Measurements from ENCODE around the gene KCTD2.

The KCTD2 gene

DNA sequence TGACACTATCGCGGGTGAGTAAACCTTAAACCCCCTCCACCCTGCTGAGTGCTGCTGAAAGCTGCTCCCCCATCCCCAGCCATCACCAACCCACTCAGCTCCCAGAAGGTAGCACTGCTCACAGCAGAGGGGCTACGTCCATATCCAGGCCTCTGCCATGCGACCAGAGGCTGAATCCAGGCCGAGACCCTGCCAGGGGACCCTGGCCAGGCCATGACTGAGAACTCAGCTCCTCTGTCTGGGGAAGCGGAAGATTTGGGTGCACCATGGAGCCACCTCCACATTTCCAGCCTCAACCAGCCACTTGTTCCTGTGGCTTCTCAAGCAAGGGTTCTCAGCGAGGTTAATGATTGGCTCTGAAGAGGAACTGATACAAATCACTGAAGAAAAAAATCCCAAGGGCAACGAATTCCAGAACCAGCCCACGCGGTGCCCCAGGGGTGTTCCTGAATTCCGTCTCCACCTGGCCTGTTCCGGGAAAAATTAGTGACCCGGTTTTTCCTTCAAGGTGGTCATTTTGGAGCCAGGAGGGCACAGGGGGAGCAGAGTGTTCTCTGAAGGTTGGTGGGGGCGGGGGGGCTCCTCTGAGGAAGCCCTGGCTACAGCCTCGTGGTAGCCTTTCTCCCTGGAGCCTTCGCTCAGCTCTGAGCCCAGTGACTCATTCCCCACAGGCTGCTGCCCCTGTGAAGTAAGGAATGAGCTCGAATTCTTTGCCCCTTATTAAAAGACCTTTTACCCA lies 31.4 kb downstream of the KCTD2 start:
- no peak for DNase-seq

GRCh38 chr17:75079023-75079373 lies 32.0 kb downstream of the KCTD2 start:
- DNase-seq, result no peak

DNA sequence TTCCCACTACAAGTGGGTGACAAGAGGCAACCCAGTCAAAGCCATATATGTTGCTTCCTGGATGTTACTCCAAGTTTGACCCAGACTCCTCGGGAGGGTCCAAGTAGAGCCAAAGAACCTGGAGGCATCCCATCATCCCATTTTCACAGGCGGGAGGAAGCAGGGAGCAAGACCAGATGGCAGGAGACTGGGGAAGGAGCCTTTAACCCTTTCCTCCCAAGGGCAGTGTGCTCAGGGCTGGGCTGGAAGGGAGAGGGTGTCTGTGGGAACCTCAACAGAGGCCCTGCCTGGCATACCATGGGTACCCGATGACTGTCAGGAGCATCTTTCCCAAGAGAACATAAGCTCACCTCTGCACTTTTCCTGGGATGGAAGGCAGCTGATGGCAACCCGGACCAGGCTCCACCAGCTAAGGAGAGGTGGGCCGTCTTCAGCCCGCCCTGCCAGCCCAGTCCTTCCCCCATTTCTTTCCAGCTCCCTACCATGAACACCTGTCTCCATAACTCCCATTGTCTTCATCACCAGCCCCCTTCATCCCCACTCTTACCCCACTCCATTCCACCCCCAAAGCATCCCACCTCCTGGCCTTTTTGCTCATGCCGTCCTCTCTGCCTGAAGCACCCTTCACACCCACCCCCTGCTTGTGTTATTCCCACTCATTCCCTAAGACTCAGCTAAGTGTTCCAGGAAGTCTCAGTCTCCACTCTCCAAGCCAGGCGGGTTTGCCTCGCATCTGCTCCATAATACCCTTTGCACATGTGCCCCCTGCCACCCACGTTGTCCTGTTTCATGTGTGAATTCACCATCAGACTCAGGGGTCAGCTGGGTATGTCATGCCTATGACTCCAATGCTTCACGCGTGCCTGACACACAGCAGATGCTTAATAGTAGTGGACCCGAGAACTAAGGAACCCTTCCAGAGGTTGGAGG lies 34.9 kb downstream of the KCTD2 start:
- no peak for DNase-seq

DNA sequence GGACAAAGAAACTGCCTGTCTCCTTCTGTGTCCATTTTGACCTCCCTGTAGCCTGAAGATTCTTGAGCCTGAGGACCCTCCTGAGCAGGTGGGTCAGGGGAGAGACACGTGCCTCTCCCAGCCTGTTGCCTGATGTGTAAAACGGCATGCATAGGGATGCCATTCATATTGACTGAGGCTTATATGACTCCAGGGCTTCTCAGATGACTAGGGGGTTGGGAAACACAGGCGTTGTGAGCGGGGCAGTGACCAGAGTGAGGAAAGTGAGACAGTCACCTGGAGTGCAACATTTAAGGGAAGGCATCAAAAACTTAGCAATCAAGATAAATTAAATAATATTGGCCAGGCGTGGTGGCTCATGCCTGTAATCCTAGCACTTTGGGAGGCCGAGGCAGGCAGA lies 35.7 kb downstream of the KCTD2 start:
- DNase-seq, result no peak

DNA sequence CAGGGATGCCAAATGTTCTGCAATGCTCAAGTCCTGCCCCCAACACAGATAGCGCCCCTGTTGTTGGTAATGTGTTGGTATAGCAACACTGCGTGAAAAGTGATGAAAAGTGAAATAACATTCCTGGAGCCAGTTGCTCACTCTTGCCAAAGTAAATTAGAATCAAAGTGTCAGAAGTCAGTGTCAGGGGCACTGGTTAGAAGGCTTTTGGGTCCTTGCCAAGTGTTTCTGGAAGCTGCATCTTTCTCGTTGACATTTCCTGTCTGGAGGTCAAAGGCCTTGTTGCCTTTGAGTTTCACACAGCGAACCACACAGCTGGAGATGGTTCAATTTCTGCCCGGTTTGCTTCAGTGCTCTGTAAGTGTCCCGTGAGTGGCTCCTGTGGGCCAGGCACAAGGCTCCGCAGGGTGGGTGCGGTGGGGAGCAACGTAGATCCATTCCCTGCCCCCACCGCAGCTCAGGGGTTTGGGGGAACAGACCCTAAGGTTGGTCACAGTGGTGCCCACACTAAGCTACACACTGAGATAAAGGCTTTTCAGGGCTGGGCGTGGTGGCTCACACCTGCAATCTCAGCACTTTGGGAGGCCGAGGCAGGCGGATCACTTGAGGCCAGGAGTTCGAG lies 37.1 kb downstream of the KCTD2 start:
- DNase-seq, result no peak

GRCh38 chr17:75086496-75087181 lies 39.6 kb downstream of the KCTD2 start:
- DNase-seq, result no peak

GRCh38 chr17:75087182-75087557 lies 40.1 kb downstream of the KCTD2 start:
- no peak for DNase-seq

DNA sequence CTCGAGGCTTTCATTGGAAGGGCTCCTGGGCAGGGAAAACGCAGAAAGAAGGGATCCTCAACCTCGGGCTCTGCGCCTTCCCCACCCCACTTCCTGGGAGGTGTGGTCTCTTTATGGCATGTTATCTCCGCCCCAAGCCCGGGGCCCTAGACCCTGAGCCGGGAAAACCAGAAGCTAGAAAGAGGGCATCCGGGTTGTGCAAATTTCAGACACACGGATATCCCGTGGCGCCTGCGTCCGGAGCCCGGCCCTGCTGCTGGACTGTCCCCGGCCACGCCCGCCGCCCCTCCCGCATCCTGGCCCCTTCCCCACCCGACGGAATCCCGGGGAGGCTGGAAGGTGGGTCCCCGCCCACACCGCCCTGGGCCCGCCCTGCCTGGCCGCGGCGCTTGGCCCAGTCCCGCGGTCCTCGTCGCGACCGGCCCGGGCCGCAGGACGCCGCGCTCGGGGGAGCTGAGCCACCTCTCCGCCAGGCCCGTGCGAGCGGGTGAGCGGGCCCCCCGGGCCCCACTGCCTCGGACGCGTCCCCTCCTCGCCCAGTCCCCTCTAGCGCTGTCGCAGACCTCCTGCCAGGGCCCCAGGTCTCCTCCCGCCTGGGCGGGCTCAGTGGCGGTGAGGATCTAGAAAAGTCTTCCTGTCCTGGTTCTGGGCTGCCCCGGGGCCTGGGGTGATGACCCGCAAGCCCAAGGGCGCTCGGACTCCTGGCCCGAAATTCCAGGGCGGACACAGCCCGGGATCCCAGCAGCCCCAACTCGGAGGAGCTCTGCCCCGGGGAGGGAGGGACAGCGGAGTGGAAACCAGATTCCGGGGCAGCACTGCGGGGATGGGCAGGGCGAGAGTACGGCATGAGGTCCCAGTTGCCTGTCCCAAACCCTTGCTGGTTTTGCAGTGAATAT lies 40.8 kb downstream of the KCTD2 start, which contains the start of gene SLC16A5:
Gene SLC16A5, plus strand, starts transcription at position 397 of the 896 bp plus-strand sequence. CDS start 5,683 bp downstream, outside the sequence.
- DNase-seq, result peak; percentile 50

- no peak for DNase-seq
Measured at GRCh38 chr17:75088465-75089417, 41.7 kb downstream of the KCTD2 start.

GRCh38 chr17:75090871-75091854 lies 44.1 kb downstream of the KCTD2 start:
- no peak for DNase-seq

GRCh38 chr17:75091855-75092327 lies 44.9 kb downstream of the KCTD2 start:
- no peak for DNase-seq

GRCh38 chr17:75093548-75094158 lies 46.6 kb downstream of the KCTD2 start:
- no peak for DNase-seq

DNA sequence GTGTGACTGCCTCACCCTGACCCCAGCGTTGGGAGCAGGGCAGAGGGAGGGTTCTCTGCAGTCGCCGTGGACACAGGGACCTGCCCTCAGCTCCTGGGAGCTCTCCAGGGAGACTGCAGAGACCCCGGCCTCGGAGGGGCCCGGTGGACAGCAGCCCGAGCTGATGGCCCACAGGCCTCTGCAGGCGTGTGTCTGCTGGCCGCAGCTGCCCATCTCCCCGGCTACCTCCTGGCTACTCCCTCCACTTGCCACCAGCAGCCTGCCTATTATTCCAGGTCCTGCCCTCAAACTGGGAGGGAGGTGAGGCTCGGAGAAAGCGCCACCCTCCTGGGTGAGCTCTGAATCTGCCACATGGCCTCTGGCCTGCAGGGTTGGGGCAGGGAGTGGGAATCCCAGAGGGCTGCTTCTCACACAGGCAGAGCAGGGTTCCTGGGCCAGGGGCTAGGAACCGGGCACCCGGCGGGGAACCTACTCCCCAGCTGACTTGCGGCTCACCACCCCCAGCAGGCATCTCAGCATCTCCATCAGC lies 47.9 kb downstream of the KCTD2 start:
- DNase-seq, result no peak

- no peak for DNase-seq
Measured at GRCh38 chr17:75096082-75096625, 49.1 kb downstream of the KCTD2 start.

- no peak for DNase-seq
Measured at GRCh38 chr17:75097865-75098264, 50.8 kb downstream of the KCTD2 start.

GRCh38 chr17:75098861-75099260 lies 51.8 kb downstream of the KCTD2 start:
- no peak for DNase-seq

DNA sequence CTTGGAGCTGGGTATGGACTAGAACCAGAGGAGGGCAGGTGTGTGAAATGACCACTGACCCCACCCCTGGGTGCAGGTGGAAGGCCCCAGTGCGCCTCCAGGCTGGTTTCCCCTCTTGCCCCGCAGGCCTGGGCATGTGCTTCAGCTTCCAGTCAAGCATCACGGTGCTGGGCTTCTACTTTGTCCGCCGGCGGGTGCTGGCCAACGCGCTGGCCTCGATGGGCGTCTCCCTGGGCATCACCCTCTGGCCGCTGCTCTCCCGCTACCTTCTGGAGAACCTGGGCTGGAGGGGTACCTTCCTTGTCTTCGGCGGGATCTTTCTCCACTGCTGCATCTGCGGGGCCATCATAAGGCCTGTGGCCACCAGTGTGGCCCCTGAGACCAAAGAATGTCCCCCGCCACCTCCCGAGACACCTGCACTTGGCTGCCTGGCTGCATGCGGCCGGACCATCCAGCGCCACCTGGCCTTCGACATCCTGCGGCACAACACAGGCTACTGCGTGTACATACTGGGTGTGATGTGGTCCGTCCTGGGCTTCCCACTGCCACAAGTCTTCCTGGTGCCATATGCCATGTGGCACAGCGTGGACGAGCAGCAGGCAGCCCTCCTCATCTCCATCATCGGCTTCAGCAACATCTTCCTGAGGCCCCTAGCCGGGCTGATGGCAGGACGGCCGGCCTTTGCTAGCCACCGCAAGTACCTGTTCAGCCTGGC lies 53.0 kb downstream of the KCTD2 start:
- no peak for DNase-seq

Data from CD4-positive, alpha-beta T cell treated with Interleukin-21 for 1 hour (primary cell).